Hepatocyte (in vitro differentiated cells): ENCODE data around the gene TMEM273. TPM values are rescaled to one million over a fixed set of nuclear protein-coding genes. Genes with fewer than 3 reads are reported as not detected.

Source experiments
- DNase-seq: peaks from one replicate; pipeline ENCODE4 v3.0.0-alpha.2; 2016; ENCODE audit warnings: low spot score
- H2AFZ ChIP-seq: fragments of 200-600 bp; sonication (generic); 2 replicates; pipeline ENCODE4 v1.6.0; 2016; ENCODE audit warnings: antibody characterized with exemption, mild to moderate bottlenecking
- H3K27ac ChIP-seq: fragments of 200-600 bp; sonication (generic); 2 replicates; pipeline ENCODE4 v1.5.1; 2016; ENCODE audit warnings: mild to moderate bottlenecking
- H3K27me3 ChIP-seq: fragments of 200-600 bp; sonication (generic); 2 replicates; pipeline ENCODE4 v1.6.1; 2016
- H3K36me3 ChIP-seq: fragments of 200-600 bp; sonication (generic); replicated peaks from 2 replicates; pipeline ENCODE4 v1.5.1; 2016; ENCODE audit warnings: low read depth; ENCODE audit not compliant: insufficient read depth
- H3K4me1 ChIP-seq: fragments of 200-600 bp; sonication (generic); 2 replicates; pipeline ENCODE4 v1.5.1; 2016; ENCODE audit warnings: mild to moderate bottlenecking, moderate library complexity; ENCODE audit not compliant: insufficient read depth
- H3K4me2 ChIP-seq: fragments of 200-600 bp; sonication (generic); 2 replicates; pipeline ENCODE4 v1.6.0; 2016
- H3K4me3 ChIP-seq: fragments of 200-600 bp; sonication (generic); 2 replicates; pipeline ENCODE4 v1.5.1; 2016; ENCODE audit warnings: mild to moderate bottlenecking
- H3K79me2 ChIP-seq: fragments of 200-600 bp; sonication (generic); 2 replicates; pipeline ENCODE4 v1.6.0; 2017; ENCODE audit warnings: mild to moderate bottlenecking
- H3K9me2 ChIP-seq: fragments of 200-600 bp; sonication (generic); replicated peaks from 2 replicates; pipeline ENCODE4 v1.6.0; 2017; ENCODE audit warnings: mild to moderate bottlenecking; ENCODE audit not compliant: insufficient read depth
- H3K9me3 ChIP-seq: fragments of 200-600 bp; sonication (generic); 2 replicates; pipeline ENCODE4 v1.5.1; 2016; ENCODE audit warnings: low read depth, mild to moderate bottlenecking
- H4K20me1 ChIP-seq: fragments of 200-600 bp; sonication (generic); 2 replicates; pipeline ENCODE4 v1.6.0; 2016; ENCODE audit warnings: mild to moderate bottlenecking; ENCODE audit not compliant: insufficient read depth, poor library complexity, severe bottlenecking
- CTCF ChIP-seq: fragments of 200-600 bp; sonication (generic); IDR thresholded peaks from 2 replicates; pipeline ENCODE4 v1.5.1; 2016; ENCODE audit warnings: antibody characterized with exemption, mild to moderate bottlenecking; ENCODE audit not compliant: poor library complexity
- EZH2 ChIP-seq: fragments of 200-600 bp; sonication (generic); IDR thresholded peaks from 2 replicates; pipeline ENCODE4 v1.6.1; 2016; ENCODE audit warnings: antibody characterized with exemption, mild to moderate bottlenecking, borderline replicate concordance
- EZH2phosphoT487 ChIP-seq: fragments of 200-600 bp; sonication (generic); IDR thresholded peaks from one replicate; pipeline ENCODE4 v1.6.1; 2018; ENCODE audit warnings: antibody characterized with exemption, mild to moderate bottlenecking, low read depth, moderate library complexity; ENCODE audit not compliant: unreplicated experiment, severe bottlenecking
- WGBS: methylation state at CpG from one replicate; pipeline ENCODE4 v1.1.6; 2016; ENCODE audit warnings: low lambda C conversion rate; ENCODE audit errors: missing lambda C conversion rate; 5-methylcytosine and 5-hydroxymethylcytosine counted together
- polyA plus RNA-seq: library from polyadenylated mRNA; unstranded; fragments of >200 nt; fragmentation: Nextera tagmentation; extraction: Ambion mirVana; gene quantifications from 2 replicates; pipeline ENCODE4 v1.2.1, GENCODE V29; 2016
- total RNA-seq: library from RNA; depleted of rRNA; stranded (reverse); fragments of >200 nt; gene quantifications from 2 replicates; pipeline ENCODE4 v1.2.3, GENCODE V29; 2014

TMEM273 gene
- total and polyA plus RNA-seq, 2 experiments from 2014 or later, result 0.27 TPM; not detected in 1

- H3K4me3 ChIP-seq, result no peak overlapping the region
- H3K9me2 ChIP-seq, result no peaks in the 10 kb centered on the region
- H3K4me2 ChIP-seq, result no peak overlapping the region
- H4K20me1 ChIP-seq, result no peaks in the 10 kb centered on the region
- H3K79me2 ChIP-seq, result no peaks in the 10 kb centered on the region
- TF ChIP-seq CTCF, result no peak
- no peak for TF ChIP-seq EZH2
- no peak for TF ChIP-seq EZH2phosphoT487
- peaks cover 8% of the 10 kb centered on the region for H3K27me3 ChIP-seq
- no peak overlapping the region for H2AFZ ChIP-seq
- H3K36me3 ChIP-seq, result no peaks in the 10 kb centered on the region
- no peak for DNase-seq
- H3K9me3 ChIP-seq, result no peaks in the 10 kb centered on the region
- no peaks in the 10 kb centered on the region for H3K4me1 ChIP-seq
- H3K27ac ChIP-seq, result no peak overlapping the region
- WGBS, result 82% methylated on average over 1 of the region's 1 CpG
Measured at GRCh38 chr10:49220031-49220430, 31.8 kb upstream of the TMEM273 start.

- Histone ChIP-seq H3K9me2 (no peaks in the 10 kb centered on the region), H3K79me2 (no peaks in the 10 kb centered on the region), H2AFZ (no peak overlapping the region), H3K4me2 (no peak overlapping the region), H3K27me3 (peaks cover 8% of the 10 kb centered on the region), H3K4me3 (no peak overlapping the region), H4K20me1 (no peaks in the 10 kb centered on the region), H3K4me1 (no peaks in the 10 kb centered on the region), H3K36me3 (no peaks in the 10 kb centered on the region), H3K27ac (no peak overlapping the region), H3K9me3 (no peaks in the 10 kb centered on the region)
- no peak for DNase-seq
- 35% methylated on average over 2 of the region's 2 CpGs for WGBS
- TF ChIP-seq EZH2phosphoT487 (no peak), CTCF (no peak), EZH2 (no peak)
Measured at GRCh38 chr10:49219248-49219647, 31.1 kb upstream of the TMEM273 start.

GRCh38 chr10:49218480-49218879 is 30.3 kb upstream of the TMEM273 start:
- H3K27ac ChIP-seq, result no peak overlapping the region
- H2AFZ ChIP-seq, result no peak overlapping the region
- H3K79me2 ChIP-seq, result no peaks in the 10 kb centered on the region
- peaks cover 8% of the 10 kb centered on the region for H3K27me3 ChIP-seq
- no peak for DNase-seq
- H3K4me2 ChIP-seq, result no peak overlapping the region
- TF ChIP-seq EZH2phosphoT487 (no peak), CTCF (no peak), EZH2 (no peak)
- H3K4me3 ChIP-seq, result no peak overlapping the region
- H3K9me3 ChIP-seq, result no peaks in the 10 kb centered on the region
- H4K20me1 ChIP-seq, result no peaks in the 10 kb centered on the region
- 74% methylated on average over 2 of the region's 2 CpGs for WGBS
- H3K36me3 ChIP-seq, result no peaks in the 10 kb centered on the region
- no peaks in the 10 kb centered on the region for H3K4me1 ChIP-seq
- H3K9me2 ChIP-seq, result no peaks in the 10 kb centered on the region

GRCh38 chr10:49217645-49218044 is 29.5 kb upstream of the TMEM273 start:
- no peaks in the 10 kb centered on the region for H3K36me3 ChIP-seq
- H4K20me1 ChIP-seq, result no peaks in the 10 kb centered on the region
- no peak overlapping the region for H3K4me3 ChIP-seq
- 56% methylated on average over 2 of the region's 2 CpGs for WGBS
- peaks cover 8% of the 10 kb centered on the region for H3K27me3 ChIP-seq
- H3K4me1 ChIP-seq, result no peaks in the 10 kb centered on the region
- no peaks in the 10 kb centered on the region for H3K9me2 ChIP-seq
- no peaks in the 10 kb centered on the region for H3K9me3 ChIP-seq
- H3K4me2 ChIP-seq, result no peak overlapping the region
- no peak for DNase-seq
- no peak overlapping the region for H3K27ac ChIP-seq
- H3K79me2 ChIP-seq, result no peaks in the 10 kb centered on the region
- H2AFZ ChIP-seq, result no peak overlapping the region
- TF ChIP-seq CTCF (no peak), EZH2 (no peak), EZH2phosphoT487 (no peak)
